Glomerular visceral epithelial cell (primary cell): Measurements from ENCODE around the gene PIP4K2C.
"Not testable (repeated sequence)": the region's sequence is repeated elsewhere in the genome, so short reads cannot be mapped to it uniquely, and the experiment has no call there.

ENCODE experiments used
- DNase-seq: peaks from one replicate; pipeline ENCODE4 v3.0.0-alpha.2; 2016; ENCODE audit errors: extremely low spot score

Gene PIP4K2C

GRCh38 chr12:57560516-57560915, 30.5 kb upstream of the PIP4K2C start:
- no peak for DNase-seq

GRCh38 chr12:57561117-57561516, 29.9 kb upstream of the PIP4K2C start:
- not testable (repeated sequence) for DNase-seq

- no peak for DNase-seq
Measured at GRCh38 chr12:57563358-57563757, 27.6 kb upstream of the PIP4K2C start.

GRCh38 chr12:57564178-57564740, 26.7 kb upstream of the PIP4K2C start:
- DNase-seq = no peak

- no peak for DNase-seq
Measured at GRCh38 chr12:57568838-57569237, 22.2 kb upstream of the PIP4K2C start.

- DNase-seq = no peak
Measured at GRCh38 chr12:57569858-57570257, 21.1 kb upstream of the PIP4K2C start.

- DNase-seq = not testable (repeated sequence)
Measured at GRCh38 chr12:57570438-57570837, 20.6 kb upstream of the PIP4K2C start.

GRCh38 chr12:57571926-57572762, 18.8 kb upstream of the PIP4K2C start:
- DNase-seq = no peak

- no peak for DNase-seq
Measured at GRCh38 chr12:57574795-57575194, 16.2 kb upstream of the PIP4K2C start.

GRCh38 chr12:57575771-57576612, 15.0 kb upstream of the PIP4K2C start:
- DNase-seq = no peak

- peak; percentile 21 for DNase-seq
Measured at GRCh38 chr12:57576613-57577160, 14.3 kb upstream of the PIP4K2C start.

- no peak for DNase-seq
Measured at GRCh38 chr12:57577981-57578758, 12.8 kb upstream of the PIP4K2C start.

- DNase-seq = no peak
Measured at GRCh38 chr12:57579011-57579410, 12.0 kb upstream of the PIP4K2C start.

GRCh38 chr12:57579677-57580465, 11.1 kb upstream of the PIP4K2C start:
- no peak for DNase-seq

- DNase-seq = no peak
Measured at GRCh38 chr12:57580466-57580795, 10.6 kb upstream of the PIP4K2C start.

- no peak for DNase-seq
Measured at GRCh38 chr12:57581802-57582201, 9.2 kb upstream of the PIP4K2C start.

GRCh38 chr12:57582440-57582839, 8.6 kb upstream of the PIP4K2C start:
- DNase-seq = no peak

- DNase-seq = peak; percentile 74
Measured at GRCh38 chr12:57583008-57583831, 7.8 kb upstream of the PIP4K2C start.

GRCh38 chr12:57584050-57584449, 6.9 kb upstream of the PIP4K2C start:
- no peak for DNase-seq

GRCh38 chr12:57584690-57585089, 6.3 kb upstream of the PIP4K2C start:
- no peak for DNase-seq
